Endothelial cell of umbilical vein (primary cell): Measurements from ENCODE around the gene ZMYND11. TPM values are rescaled to one million over a fixed set of nuclear protein-coding genes. Genes with fewer than 3 reads are reported as not detected.

Experiments used
- BruUV-seq: library from RNA; stranded (reverse); fragments of 400-500 nt; replicated peaks from 2 replicates; lab custom pipeline; 2021; lab: Mats Ljungman, UMichigan
- CTCF ChIA-PET: fragments of 300-600, 350-600 bp; sonication (Branson Sonifier 250); formaldehyde crosslinking; loops from one replicate; lab custom pipeline; 2021; ENCODE audit warnings: antibody characterized with exemption, inconsistent platforms; lab: Charles Lee
- POLR2A ChIA-PET: fragments of 300-600, 350-600 bp; sonication (Branson Sonifier 250); formaldehyde crosslinking; loops from one replicate; lab custom pipeline; 2021; ENCODE audit warnings: antibody characterized with exemption, inconsistent platforms; lab: Charles Lee
- DNase-seq: peaks from one replicate; pipeline ENCODE4 v3.0.0-alpha.2; 2011; ENCODE audit warnings: low read depth, low spot score
- FAIRE-seq: peaks from 2 replicates; lab custom pipeline; 2011; peaks lifted over from hg19 to GRCh38; lab: Jason Lieb, UNC
- H2AFZ ChIP-seq: 2 replicates; pipeline ENCODE4 v1.6.0; 2012; ENCODE audit warnings: low read depth, low read length, control low read depth, inconsistent platforms
- H3K27ac ChIP-seq: 2 replicates; pipeline ENCODE4 v1.5.1; 2011; ENCODE audit warnings: low read depth, mild to moderate bottlenecking, control low read depth, low read length, moderate library complexity; ENCODE audit not compliant: insufficient read depth
- H3K27me3 ChIP-seq, 2 experiments: 2 replicates each; pipeline versions ENCODE4 v1.6.0 to v1.6.1; 2011; ENCODE audit warnings: low read length in 2 of 2, mixed read lengths in 1 of 2; ENCODE audit not compliant: control insufficient read depth in 2 of 2, insufficient read depth in 2 of 2
- H3K36me3 ChIP-seq, 2 experiments: 2 replicates in 1 of 2; 3 replicates in 1 of 2; pipeline ENCODE4 v1.5.1; 2011; ENCODE audit warnings: low read length in 2 of 2, mild to moderate bottlenecking in 1 of 2, moderate library complexity in 1 of 2; ENCODE audit not compliant: control insufficient read depth in 2 of 2, insufficient read depth in 2 of 2; ENCODE audit errors: extremely low read depth in 1 of 2
- H3K4me1 ChIP-seq: 3 replicates; pipeline ENCODE4 v1.5.1; 2011; ENCODE audit warnings: mild to moderate bottlenecking, low read length; ENCODE audit not compliant: control insufficient read depth, insufficient read depth; ENCODE audit errors: extremely low read depth
- H3K4me2 ChIP-seq: 2 replicates; pipeline ENCODE4 v1.6.1; 2011; ENCODE audit warnings: low read length, control low read depth, mixed read lengths; ENCODE audit not compliant: insufficient read depth
- H3K4me3 ChIP-seq, 3 experiments: fragments of 200-600 bp in 1 of 3; sonication (generic), shearing (Covaris generic) in 1 of 3; replicated peaks in 1 of 3; 2 replicates each; pipeline ENCODE4 v1.5.1; 2011 to 2016; ENCODE audit warnings: control low read depth in 3 of 3, low read length in 3 of 3, mild to moderate bottlenecking in 2 of 3, inconsistent platforms in 1 of 3, low read depth in 1 of 3, moderate library complexity in 1 of 3; ENCODE audit not compliant: insufficient read depth in 1 of 3
- H3K79me2 ChIP-seq: 2 replicates; pipeline ENCODE4 v1.6.0; 2012; ENCODE audit warnings: low read length, inconsistent platforms; ENCODE audit not compliant: control insufficient read depth, insufficient read depth
- H3K9ac ChIP-seq: replicated peaks from 2 replicates; pipeline ENCODE3; 2011; ENCODE audit warnings: low read length, control low read depth; ENCODE audit not compliant: insufficient read depth; ENCODE audit errors: extremely low read depth
- H3K9me1 ChIP-seq: replicated peaks from 3 replicates; pipeline ENCODE4 v1.6.0; 2011; ENCODE audit warnings: mild to moderate bottlenecking, low read length; ENCODE audit not compliant: control insufficient read depth, insufficient read depth; ENCODE audit errors: extremely low read depth
- H3K9me3 ChIP-seq: replicated peaks from 2 replicates; pipeline ENCODE4 v1.5.1; 2012; ENCODE audit warnings: low read length, inconsistent platforms; ENCODE audit not compliant: control insufficient read depth, insufficient read depth
- H4K20me1 ChIP-seq: replicated peaks from 2 replicates; pipeline ENCODE3; 2011; ENCODE audit warnings: mild to moderate bottlenecking, low read length; ENCODE audit not compliant: control insufficient read depth, insufficient read depth; ENCODE audit errors: extremely low read depth
- CTCF ChIP-seq, 2 donors: IDR thresholded peaks; 1 replicate in 1 of 2; 2 replicates in 1 of 2; pipeline ENCODE4 v1.5.1; 2011; ENCODE audit warnings: low read length in 2 of 2, mild to moderate bottlenecking in 2 of 2, moderate library complexity in 2 of 2, control low read depth in 1 of 2, inconsistent platforms in 1 of 2, low read depth in 1 of 2; ENCODE audit not compliant: insufficient read depth in 1 of 2; ENCODE audit errors: extremely low read depth in 1 of 2
- EZH2 ChIP-seq: IDR thresholded peaks from 2 replicates; pipeline ENCODE4 v1.6.1; 2012; ENCODE audit warnings: borderline replicate concordance, low read depth, mild to moderate bottlenecking, moderate library complexity, low read length, inconsistent platforms; ENCODE audit not compliant: severe bottlenecking
- FOS ChIP-seq: IDR thresholded peaks from 2 replicates; pipeline ENCODE4 v1.6.1; 2011; ENCODE audit warnings: mild to moderate bottlenecking, low read length, moderate library complexity, borderline replicate concordance; ENCODE audit not compliant: insufficient read depth
- GATA2 ChIP-seq: IDR thresholded peaks from 2 replicates; pipeline ENCODE4 v1.7.0; 2011; ENCODE audit warnings: low read depth, mild to moderate bottlenecking, moderate library complexity, mixed read lengths, low read length; ENCODE audit not compliant: insufficient read length, insufficient read depth
- JUN ChIP-seq: IDR thresholded peaks from 2 replicates; pipeline ENCODE4 v1.6.1; 2011; ENCODE audit warnings: borderline replicate concordance, low read depth; ENCODE audit not compliant: insufficient read length, insufficient read depth
- MAX ChIP-seq: IDR thresholded peaks from 2 replicates; pipeline ENCODE4 v1.6.1; 2011; ENCODE audit not compliant: insufficient read depth, insufficient read length
- MYC ChIP-seq: IDR thresholded peaks from one replicate; pipeline ENCODE4 v1.6.1; 2011; ENCODE audit warnings: mild to moderate bottlenecking, low read depth, low read length
- POLR2A ChIP-seq: IDR thresholded peaks from 2 replicates; pipeline ENCODE4 v1.6.1; 2012; ENCODE audit warnings: low read depth, mild to moderate bottlenecking, control low read depth, low read length
- POLR2AphosphoS5 ChIP-seq: IDR thresholded peaks from 2 replicates; pipeline ENCODE4 v1.6.1; 2012; ENCODE audit warnings: low read depth, mild to moderate bottlenecking, control low read depth, low read length, moderate library complexity; ENCODE audit not compliant: insufficient read depth
- dilution Hi-C: fragments of 300-500 bp; cut with MboI; formaldehyde crosslinking; loops from one replicate; pipeline ENCODE4 v1.15.0; 2019; ENCODE audit warnings: low sequenced_read_pairs; ENCODE audit not compliant: extremely low pct_ligation_motif_present
- intact Hi-C: fragments of 100-400 bp; cut with micrococcal nuclease; formaldehyde crosslinking; loops from one replicate; pipeline ENCODE4 v1.10.0; 2022
- polyA plus RNA-seq, 4 experiments: library from polyadenylated mRNA; depleted of rRNA in 3 of 4; stranded (reverse) in 3 of 4; unstranded in 1 of 4; fragments of >200 nt; gene quantifications; 2 replicates each; pipeline versions ENCODE4 v1.2.1 to v1.2.3, GENCODE V29; 2011 to 2012; ENCODE audit warnings: missing spikeins in 1 of 4
- total RNA-seq: library from RNA; stranded (reverse); gene quantifications from 2 replicates; pipeline ENCODE4 v1.2.3, GENCODE V29; 2021

ZMYND11 gene
- total and polyA plus RNA-seq, 2 donors (not counting 3 experiments of a cell fraction or from before 2014, with no cell fraction given), result 17.0 to 56.0 TPM

GRCh38 chr10:186911-187310 is 51.7 kb downstream of the ZMYND11 start:
- peaks cover 44% of the 10 kb centered on the region for H3K4me1 ChIP-seq
- no TSS peak for BruUV-seq
- H3K4me3 ChIP-seq, result no peak overlapping the region
- FAIRE-seq (no peak), DNase-seq (no peak)
- ChIA-PET CTCF (no interaction called here), POLR2A (no interaction called here)
- no peak overlapping the region for H3K9ac ChIP-seq
- H3K9me1 ChIP-seq, result peaks cover 2% of the 10 kb centered on the region
- H4K20me1 ChIP-seq, result no peaks in the 10 kb centered on the region
- peaks cover 0 to 11% of the 10 kb centered on the region in 2 experiments for H3K36me3 ChIP-seq
- no peak overlapping the region for H2AFZ ChIP-seq
- dilution Hi-C loops (no loop called here), intact Hi-C loops (no loop called here)
- H3K27me3 ChIP-seq, result no peaks in the 10 kb centered on the region
- no peak overlapping the region for H3K4me2 ChIP-seq
- H3K27ac ChIP-seq, result no peak overlapping the region
- H3K9me3 ChIP-seq, result no peaks in the 10 kb centered on the region
- peaks cover 26% of the 10 kb centered on the region for H3K79me2 ChIP-seq
- TF ChIP-seq POLR2AphosphoS5 (no peak), GATA2 (no peak), FOS (no peak), CTCF (IDR thresholded peaks at IDR 0.05; ENCODE audit: extremely low read depth in 1 of 2, insufficient read depth in 1 of 2, low read depth in 1 of 2, low read length in 2 of 2) (no peak), EZH2 (no peak), JUN (no peak), POLR2A (no peak), MAX (no peak), MYC (no peak)
